NCI-H1694 (cell line): Measurements from ENCODE around the gene SCUBE1.

Experiments used
- DNase-seq: peaks from one replicate; lab custom pipeline; 2025; lab: John Stamatoyannopoulos, UW

The SCUBE1 gene

GRCh38 chr22:43277987-43278601 is 65.1 kb downstream of the SCUBE1 start:
- DNase-seq = no peak

DNA sequence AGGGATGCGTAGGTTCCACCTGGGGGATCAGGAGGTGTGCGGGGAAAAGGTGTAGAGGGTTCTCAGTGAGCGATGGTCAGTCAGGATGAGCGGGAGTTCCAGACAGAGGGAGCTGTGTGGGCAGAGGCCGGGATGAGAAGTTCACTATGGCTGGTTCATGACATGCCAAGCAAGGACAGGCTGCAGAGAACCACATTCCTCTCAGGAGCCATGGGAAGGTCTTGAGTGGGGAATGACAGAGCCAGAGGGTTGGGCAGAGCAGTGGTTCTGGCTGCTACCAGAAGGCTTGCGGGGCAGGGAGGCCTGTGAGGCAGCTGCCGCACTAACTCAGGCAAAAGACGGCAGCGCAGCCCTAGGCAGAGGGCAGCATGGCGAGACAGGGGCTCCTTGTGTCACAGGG is 66.1 kb downstream of the SCUBE1 start:
- DNase-seq = no peak

GRCh38 chr22:43276321-43276720 is 66.9 kb downstream of the SCUBE1 start:
- no peak for DNase-seq

GRCh38 chr22:43275545-43276317 is 67.4 kb downstream of the SCUBE1 start:
- no peak for DNase-seq

- no peak for DNase-seq
These were observed 68.5 kb downstream of the SCUBE1 start for GRCh38 chr22:43274595-43275240.

DNA sequence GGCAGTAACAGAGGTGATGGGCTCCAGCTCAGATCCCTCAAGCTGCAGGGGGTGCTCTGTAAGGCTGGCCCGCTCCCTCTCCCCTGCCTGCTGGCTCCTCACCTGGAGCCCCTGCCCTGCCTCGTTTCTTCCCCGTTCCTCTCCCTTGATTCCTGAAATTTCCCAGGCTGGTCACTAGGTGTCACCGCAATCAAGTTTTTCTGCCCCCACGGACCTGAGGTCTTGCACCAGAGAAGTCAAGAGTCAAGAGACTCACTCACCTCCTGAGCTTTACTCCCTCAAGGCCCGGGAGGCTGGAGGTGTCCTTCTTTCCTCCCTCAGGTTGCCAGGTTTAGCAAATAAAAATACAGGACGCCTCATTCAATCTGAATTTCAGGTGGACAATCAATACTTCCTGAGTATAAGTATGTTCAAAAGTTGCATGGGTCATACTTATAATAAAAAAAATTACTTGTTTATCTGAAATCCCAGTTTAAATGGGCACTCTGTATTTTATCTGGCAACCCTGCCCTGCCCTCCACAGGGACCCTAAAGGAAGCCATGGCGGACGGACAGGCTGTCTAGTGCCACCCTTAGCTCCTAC is 69.2 kb downstream of the SCUBE1 start:
- peak; percentile 41 for DNase-seq

DNA sequence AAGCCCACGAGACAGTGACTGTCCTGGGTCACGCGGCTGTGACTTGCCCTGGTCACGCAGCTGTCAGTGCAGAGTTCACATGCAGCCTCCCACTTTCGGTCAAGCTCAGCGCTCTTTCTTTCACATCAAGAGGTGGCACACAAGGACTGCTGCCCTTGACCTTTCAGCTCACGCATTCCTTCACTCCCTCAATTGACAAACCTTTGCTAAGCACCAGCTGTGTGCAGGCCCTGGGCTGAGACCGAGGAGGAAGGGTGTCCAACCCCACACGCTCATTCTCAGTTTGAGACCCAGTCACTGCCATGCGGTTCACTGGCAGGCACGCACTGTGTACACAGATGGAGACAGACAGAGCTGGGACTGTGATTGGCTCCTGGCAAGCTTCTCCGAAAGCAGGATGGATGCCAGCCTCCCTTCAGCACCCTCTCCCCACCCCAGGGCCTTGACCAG is 70.3 kb downstream of the SCUBE1 start:
- no peak for DNase-seq

- DNase-seq = no peak
These were observed 70.9 kb downstream of the SCUBE1 start for GRCh38 chr22:43272301-43272700.

GRCh38 chr22:43270949-43271348 is 72.2 kb downstream of the SCUBE1 start:
- no peak for DNase-seq

GRCh38 chr22:43270314-43270908 is 72.8 kb downstream of the SCUBE1 start:
- no peak for DNase-seq

- no peak for DNase-seq
These were observed 73.5 kb downstream of the SCUBE1 start for GRCh38 chr22:43269646-43270045.

DNA sequence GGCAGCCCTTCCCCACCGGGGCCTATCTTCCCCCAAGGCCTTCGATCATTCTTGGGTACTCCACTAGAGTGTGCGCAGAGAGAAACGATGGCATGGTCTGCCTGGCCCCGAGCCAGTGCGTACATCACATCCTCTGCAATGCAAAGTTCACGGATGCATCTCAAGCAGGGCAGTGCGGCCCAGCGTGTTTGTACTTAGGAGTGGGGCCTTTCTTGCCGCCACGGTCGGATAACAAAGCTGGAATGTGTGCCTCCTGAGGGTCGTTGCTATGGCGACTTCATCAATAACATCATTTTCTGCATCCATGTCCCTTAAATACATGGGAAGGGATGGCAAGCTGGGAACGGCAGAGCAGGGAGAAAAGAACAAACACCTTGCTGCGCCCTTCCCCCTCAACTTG is 73.9 kb downstream of the SCUBE1 start:
- DNase-seq = no peak

- no peak for DNase-seq
These were observed 75.1 kb downstream of the SCUBE1 start for GRCh38 chr22:43267981-43268660.

- no peak for DNase-seq
These were observed 75.7 kb downstream of the SCUBE1 start for GRCh38 chr22:43267332-43267980.

GRCh38 chr22:43266076-43266475 is 77.1 kb downstream of the SCUBE1 start:
- no peak for DNase-seq

DNA sequence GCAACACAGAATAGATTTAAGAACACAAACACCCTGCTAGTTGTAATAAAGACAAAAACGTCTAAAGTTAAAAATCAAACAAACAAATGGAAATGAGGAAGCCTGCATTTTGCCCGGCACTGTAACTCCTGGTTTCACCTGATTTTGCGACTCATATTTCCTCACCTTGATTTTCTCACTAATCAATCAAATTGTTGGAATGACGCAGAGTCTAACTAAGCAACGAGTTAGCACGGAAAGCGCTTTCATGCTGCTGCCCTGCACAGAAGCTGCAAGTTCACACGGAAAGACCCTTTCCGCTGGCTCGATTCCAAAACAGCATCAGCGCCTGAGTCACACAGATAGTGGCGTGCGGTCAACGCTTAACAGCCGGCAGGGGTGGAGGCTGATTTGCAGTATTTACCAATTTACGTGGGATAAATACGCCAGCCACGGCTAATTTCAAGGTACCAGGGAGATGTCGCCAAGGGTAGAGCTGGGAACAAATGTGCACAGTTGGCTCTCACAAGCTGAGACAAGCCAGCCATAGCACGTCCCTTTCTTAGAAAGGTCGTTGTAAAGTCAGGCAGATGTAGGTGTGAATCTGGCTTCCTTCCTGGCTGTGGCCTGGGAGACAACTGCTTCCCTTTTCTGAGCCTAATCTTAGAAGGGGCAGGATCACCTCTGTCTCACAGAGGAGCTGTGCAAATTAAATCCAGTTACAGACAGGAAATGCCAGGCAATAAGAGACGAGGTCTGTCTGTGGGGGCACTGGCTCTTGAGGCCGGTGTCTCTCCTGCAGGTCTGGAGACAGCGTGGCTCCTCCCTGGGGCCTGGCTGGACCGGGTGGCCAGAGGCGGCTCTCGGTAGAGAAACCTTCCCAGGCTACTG is 79.3 kb downstream of the SCUBE1 start:
- DNase-seq = peak; percentile 51

GRCh38 chr22:43262990-43263644 is 80.1 kb downstream of the SCUBE1 start:
- DNase-seq = no peak

DNA sequence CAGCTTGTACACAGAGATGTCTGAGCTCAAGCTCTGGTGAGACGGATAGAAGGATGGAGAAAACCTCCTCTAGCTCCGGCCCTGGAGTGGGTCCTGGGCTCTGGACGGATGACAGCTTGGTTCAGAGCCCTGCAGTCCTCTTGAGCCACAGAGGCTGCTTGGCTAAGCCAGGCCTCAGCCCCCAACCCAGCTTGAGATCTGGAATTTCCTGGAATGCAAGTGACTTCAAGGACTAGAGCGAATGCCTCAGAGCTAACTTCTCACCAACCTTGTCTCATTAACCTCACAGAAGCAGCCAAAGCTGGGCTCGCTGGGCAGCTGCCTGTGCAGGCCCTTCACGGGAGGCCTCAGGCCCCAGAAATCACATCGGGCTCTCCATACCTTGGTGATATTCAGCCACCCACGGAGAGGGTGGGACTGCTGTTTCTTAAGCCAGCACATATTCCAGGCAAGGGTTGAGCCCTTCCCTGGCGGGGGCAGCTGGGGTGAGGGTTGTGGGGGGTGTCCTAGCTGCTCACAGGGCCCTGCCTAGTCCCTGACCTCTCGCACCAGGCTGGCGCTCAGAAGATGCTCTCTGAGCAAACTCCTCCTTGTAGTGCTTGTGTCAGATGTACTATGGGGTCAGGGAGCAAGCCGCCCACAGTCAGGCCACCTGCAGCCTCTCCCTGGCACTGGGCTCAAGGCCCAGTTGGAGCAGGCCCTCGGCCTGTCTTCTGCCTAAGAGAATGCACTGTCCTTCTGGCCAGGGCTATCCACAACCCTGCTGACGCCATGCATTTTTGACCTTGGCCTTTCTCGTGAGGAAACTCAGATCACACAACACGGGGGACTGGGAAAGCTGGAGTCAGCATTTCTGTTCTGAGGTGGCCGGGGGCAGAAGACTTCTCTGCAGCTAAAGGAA is 82.6 kb downstream of the SCUBE1 start:
- DNase-seq = no peak

DNA sequence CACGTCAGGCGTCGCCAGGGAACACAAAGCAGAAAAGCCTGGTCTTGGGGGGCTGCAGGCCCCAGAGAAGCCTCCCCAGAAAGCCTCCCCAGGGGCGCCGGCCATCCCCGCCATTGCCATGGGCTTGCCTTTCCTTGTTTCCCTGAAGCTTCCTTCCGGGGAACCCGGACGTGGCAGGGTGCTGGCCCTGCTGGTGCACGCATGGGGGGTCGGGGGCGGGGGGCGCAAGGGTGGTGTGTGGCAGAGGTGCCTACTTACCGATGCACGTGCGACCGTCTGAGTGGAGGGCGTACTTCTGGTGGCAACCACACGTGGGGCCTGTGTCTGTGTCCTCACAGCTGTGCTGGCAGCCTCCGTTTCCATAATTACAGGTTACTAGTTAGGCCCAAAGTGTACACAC is 85.2 kb downstream of the SCUBE1 start:
- DNase-seq = no peak
